ENCODE results near the gene SPRING1.

DNA sequence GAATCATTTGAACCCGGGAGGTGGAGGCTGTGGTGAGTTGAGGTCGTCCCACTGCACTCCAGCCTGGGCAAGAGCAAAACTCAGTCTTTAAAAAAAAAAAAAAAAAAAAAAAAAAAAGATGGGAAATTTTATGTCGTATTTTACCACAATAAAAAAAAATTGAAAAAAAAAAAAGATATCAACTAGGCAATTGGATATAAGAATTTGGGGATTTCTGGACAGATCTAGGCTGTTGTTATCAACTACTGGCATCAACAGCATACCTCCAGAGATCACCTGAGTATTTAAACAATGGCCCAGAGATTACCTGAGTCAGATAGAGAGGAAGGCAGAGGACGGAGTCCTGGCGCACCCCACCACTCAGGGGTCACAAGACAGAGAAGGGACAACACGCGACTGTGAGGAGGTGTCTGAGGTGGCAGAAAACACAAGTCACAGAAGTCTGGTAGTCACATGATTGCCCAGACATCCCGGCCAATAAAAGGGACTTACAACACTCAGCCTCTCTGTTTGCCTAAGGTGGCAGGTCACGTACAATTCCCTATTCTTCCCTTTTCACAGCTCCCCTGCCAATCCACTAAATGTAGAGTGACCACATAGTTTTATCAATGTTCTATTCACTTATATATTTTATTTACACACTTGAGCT is 1.8 kb downstream of the SPRING1 start:
- no peak for TF ChIP-seq EZH2phosphoT487 (IDR thresholded peaks at IDR 0.05; ENCODE audit: low read depth, severe bottlenecking, unreplicated experiment)
- TF ChIP-seq, protein P1, sequence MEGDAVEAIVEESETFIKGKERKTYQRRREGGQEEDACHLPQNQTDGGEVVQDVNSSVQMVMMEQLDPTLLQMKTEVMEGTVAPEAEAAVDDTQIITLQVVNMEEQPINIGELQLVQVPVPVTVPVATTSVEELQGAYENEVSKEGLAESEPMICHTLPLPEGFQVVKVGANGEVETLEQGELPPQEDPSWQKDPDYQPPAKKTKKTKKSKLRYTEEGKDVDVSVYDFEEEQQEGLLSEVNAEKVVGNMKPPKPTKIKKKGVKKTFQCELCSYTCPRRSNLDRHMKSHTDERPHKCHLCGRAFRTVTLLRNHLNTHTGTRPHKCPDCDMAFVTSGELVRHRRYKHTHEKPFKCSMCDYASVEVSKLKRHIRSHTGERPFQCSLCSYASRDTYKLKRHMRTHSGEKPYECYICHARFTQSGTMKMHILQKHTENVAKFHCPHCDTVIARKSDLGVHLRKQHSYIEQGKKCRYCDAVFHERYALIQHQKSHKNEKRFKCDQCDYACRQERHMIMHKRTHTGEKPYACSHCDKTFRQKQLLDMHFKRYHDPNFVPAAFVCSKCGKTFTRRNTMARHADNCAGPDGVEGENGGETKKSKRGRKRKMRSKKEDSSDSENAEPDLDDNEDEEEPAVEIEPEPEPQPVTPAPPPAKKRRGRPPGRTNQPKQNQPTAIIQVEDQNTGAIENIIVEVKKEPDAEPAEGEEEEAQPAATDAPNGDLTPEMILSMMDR (IDR thresholded peaks at IDR 0.05; ENCODE audit: poor library complexity), result no peak

Data from hepatocyte (in vitro differentiated cells).